K562 treated with DMSO at 1 percent for 24 hours (cell line): Measurements from ENCODE around the gene DALRD3. TPM values are rescaled to one million over a fixed set of nuclear protein-coding genes. Genes with fewer than 3 reads are reported as not detected.

Experiments
- total RNA-seq: library from RNA; unstranded; fragments of 300-600 nt; gene quantifications from 2 replicates; pipeline ENCODE4 v1.2.3, GENCODE V29; 2022; ENCODE audit warnings: low read depth; ENCODE audit not compliant: insufficient read depth

DALRD3 gene
- 19.5 TPM in 2 replicates for total RNA-seq

GRCh38 chr3:49017971-49018706 lies at the start of gene DALRD3:
DALRD3 (minus strand) TSS chr3:49018580; CDS start chr3:49018564, 16 bp downstream.

GRCh38 chr3:49028673-49029562 lies 10.5 kb upstream of the DALRD3 start, which contains the start of gene IMPDH2:
IMPDH2 (minus strand) TSS chr3:49029398; CDS start chr3:49029350, 48 bp downstream.

GRCh38 chr3:49021813-49022687 lies 3.7 kb upstream of the DALRD3 start, which contains the start of gene NDUFAF3:
NDUFAF3 (plus strand) TSS chr3:49022121; CDS start chr3:49022145, 24 bp downstream.

GRCh38 chr3:49007068-49007770 lies 11.2 kb downstream of the DALRD3 start, which contains the start of gene WDR6:
WDR6 (plus strand) TSS chr3:49007391; CDS start chr3:49007432, 41 bp downstream.

GRCh38 chr3:48989796-48990635 lies 28.4 kb downstream of the DALRD3 start, which contains the start of gene P4HTM:
P4HTM (plus strand) TSS chr3:48990241; CDS start chr3:48990257, 16 bp downstream.

Other genes starting within 250 kb of the DALRD3 start
- 106 and 110 TPM in 2 replicates for gene PRKAR2A, start 170.7 kb downstream of the DALRD3 start, total RNA-seq
- 15.8 and 16.9 TPM in 2 replicates for gene SLC25A20, start 119.7 kb downstream of the DALRD3 start, total RNA-seq
- 54.7 and 59.3 TPM in 2 replicates for gene ARIH2, start 99.7 kb downstream of the DALRD3 start, total RNA-seq
- gene P4HTM, start 28.3 kb downstream of the DALRD3 start, total RNA-seq, result 0.71 and 1.1 TPM in 2 replicates
- gene WDR6, start 11.2 kb downstream of the DALRD3 start, total RNA-seq, result 98.0 and 98.5 TPM in 2 replicates
- 51.3 and 57.7 TPM in 2 replicates for gene NDUFAF3, start 3.5 kb upstream of the DALRD3 start, total RNA-seq
- gene IMPDH2, start 10.8 kb upstream of the DALRD3 start, total RNA-seq, result 231 and 234 TPM in 2 replicates
- 37.9 and 40.6 TPM in 2 replicates for gene QRICH1, start 75.5 kb upstream of the DALRD3 start, total RNA-seq
- 615 and 618 TPM in 2 replicates for gene QARS1, start 86.2 kb upstream of the DALRD3 start, total RNA-seq
- 55.9 and 58.4 TPM in 2 replicates for gene USP19, start 102.2 kb upstream of the DALRD3 start, total RNA-seq
- gene LAMB2, start 114.5 kb upstream of the DALRD3 start, total RNA-seq, result 33.5 and 36.3 TPM in 2 replicates
- gene CCDC71, start 147.8 kb upstream of the DALRD3 start, total RNA-seq, result 15.7 and 17.0 TPM in 2 replicates
- gene KLHDC8B, start 153.0 kb upstream of the DALRD3 start, total RNA-seq, result 46.2 and 53.9 TPM in 2 replicates